Stimulated activated CD4-positive, alpha-beta T cell treated with anti-CD3 and anti-CD28 coated beads, Interleukin-12 subunit alpha, Interleukin-12 subunit beta, amount 100 ng/mL, for 48 hours (primary cell): ENCODE results near the gene PARL.
"Not testable (repeated sequence)": the region's sequence is repeated elsewhere in the genome, so short reads cannot be mapped to it uniquely, and the experiment has no call there.

Experiments used
- DNase-seq, 3 donors: peaks; one replicate each; pipeline ENCODE4 v3.0.0-alpha.2; 2020; ENCODE audit warnings: low read depth in 2 of 3, low spot score in 1 of 3

The PARL gene

GRCh38 chr3:183904833-183905780 lies 20.4 kb upstream of the PARL start:
- no peak for DNase-seq

- no peak for DNase-seq
These were observed 13.3 kb upstream of the PARL start for GRCh38 chr3:183898028-183898431.

DNA sequence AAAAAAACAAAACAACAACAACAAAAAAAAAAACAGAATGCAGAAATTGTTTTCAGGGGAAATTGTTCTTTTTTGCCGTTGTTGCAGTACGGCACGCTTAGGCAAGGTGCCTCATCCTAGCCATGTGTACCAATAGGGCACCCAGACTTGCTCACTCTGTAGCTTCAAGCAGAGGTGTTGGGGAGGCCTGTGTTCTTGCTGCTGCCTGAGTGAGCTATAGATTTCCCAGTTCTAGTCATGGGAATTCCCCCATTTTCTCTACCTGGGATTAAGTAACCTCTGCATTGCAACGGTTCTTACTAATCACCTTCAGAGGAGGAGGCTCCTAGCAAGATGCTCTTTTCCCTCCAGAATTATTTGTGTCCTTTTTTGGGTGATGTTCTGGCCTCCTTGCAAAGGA lies 12.9 kb upstream of the PARL start:
- DNase-seq: no peak

GRCh38 chr3:183896610-183897009 lies 11.9 kb upstream of the PARL start:
- no peak for DNase-seq

GRCh38 chr3:183896184-183896583 lies 11.5 kb upstream of the PARL start:
- DNase-seq: no peak

DNA sequence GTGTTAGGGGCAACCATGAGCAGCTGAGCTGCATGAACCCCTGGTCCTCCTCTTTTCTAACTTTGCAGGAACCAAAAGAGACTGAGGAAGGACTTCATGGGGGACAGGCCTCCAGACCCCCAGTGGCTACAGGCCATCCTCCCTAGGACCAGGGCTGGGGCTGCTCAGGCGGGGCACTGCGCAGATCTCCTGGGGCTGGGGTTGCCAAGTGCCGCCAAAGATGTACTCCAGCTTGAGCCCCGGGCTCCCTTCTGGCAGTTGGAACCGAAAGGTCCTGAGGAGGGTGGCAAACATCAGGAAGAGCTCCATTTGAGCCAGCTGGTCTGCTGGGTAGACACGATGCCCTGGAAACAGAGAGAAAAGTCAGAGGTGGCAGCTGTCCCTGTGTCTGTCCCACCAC lies 11.1 kb upstream of the PARL start:
- DNase-seq: no peak

- DNase-seq: no peak
These were observed 10.6 kb upstream of the PARL start for GRCh38 chr3:183895296-183895695.

GRCh38 chr3:183892610-183893214 lies 8.0 kb upstream of the PARL start:
- no peak for DNase-seq

DNA sequence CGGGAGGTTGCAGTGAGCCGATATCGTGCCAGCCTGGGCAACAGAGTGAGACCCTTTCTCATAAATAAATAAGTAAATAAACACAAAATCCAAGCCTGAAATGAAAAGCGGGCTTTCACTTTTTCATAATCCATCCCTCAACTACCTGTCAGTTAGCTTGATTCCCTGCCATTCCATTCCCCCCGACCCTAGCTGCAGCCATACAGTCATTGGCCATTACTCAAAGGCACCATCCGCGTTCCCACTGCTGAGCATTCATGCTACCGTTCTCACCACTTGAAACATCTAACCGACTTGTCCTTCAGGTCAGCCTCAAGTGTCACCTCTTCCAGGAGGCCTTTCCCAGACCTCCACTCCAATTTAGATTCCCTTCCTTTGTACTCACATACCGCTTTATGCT lies 1.1 kb upstream of the PARL start:
- DNase-seq: no peak

DNA sequence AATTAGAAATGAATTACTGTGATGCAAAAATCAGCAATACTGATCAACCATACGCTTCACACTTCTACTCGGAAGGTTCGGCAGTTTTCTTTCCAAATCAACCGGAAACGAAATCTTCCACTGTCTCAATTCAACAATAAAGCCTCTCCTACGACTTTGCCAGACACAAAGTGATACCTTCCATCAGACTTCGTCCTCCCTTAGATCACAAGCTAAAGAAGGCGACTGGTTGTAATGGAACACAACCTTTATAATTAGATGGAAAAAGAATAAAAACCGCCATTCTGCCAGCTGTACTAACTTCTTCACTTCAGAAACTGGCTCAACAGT lies 618 bp downstream of the PARL start:
- DNase-seq: peak in 1 of 3 donors; percentile 9

DNA sequence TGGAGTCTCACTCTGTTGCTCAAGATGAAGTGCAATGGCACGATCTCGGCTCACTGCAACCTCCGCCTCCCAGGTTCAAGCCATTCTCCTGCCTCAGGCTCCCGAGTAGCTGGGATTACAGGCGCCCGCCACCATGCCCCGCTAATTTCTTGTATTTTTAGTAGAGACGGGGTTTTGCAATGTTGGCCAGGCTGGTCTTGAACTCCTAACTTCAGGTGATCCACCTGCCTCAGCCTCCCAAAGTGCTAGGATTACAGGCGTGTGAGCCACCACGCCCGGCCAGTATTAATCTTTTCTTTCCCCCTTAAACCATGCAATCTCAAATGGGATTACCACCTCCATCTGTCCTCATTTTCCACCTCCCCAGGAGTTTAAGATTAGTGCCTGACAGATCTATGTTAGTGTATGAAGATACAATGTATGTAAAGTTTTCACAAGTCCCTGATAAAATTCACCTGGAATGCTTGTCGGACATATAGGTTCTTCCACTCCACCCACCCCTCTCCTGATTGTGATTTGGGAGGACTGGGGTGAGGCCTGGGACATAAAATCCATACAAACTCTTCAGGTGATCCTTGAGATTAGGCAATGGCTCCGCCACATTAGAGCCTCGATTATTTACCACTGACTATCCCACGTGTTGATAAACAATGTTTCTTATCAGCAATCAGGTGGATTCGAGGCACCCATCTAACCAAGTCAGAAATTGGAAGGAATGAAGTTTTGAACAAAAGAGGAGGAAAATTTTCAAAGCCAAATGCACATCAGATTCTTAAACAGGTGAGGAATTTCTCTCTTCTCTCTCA lies 1.2 kb downstream of the PARL start:
- no peak for DNase-seq

DNA sequence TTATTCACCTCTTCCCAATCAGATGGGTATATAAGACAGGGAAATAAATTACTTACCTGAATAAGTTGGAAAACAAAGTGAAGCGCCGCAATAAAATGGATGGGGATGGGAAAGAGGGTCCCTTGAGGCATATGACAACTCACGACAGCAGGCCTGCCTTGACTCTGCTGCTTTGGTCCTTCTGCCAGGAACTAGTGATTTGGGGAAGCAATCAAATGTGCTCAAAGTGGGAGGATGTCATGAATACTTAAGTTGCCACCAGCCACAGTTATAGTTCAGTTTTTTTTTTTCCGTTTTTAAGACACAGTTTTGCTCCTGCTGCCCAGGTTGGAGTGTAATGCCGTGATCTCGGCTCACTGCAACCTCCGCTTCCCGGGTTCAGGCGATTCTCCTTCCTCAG lies 4.6 kb downstream of the PARL start:
- DNase-seq: no peak

DNA sequence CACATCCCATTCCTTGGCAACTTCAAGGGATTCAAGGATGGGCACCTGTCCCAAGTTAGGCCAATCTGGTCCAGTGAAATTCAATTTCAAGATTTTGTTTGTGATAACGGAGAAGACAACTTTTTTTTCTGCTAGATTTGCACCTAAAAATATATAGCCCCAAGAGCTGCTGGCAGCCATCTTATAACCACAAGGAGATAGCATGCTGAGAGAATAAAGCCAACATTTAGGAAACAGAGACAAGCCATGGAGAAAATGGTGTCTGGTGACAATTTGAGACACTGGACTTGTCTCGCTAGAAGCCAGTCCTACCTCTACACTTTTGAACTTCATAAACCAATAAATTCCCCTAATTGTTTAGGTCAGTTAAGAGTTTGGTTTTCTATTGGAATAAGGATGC lies 5.4 kb downstream of the PARL start:
- DNase-seq: no peak

DNA sequence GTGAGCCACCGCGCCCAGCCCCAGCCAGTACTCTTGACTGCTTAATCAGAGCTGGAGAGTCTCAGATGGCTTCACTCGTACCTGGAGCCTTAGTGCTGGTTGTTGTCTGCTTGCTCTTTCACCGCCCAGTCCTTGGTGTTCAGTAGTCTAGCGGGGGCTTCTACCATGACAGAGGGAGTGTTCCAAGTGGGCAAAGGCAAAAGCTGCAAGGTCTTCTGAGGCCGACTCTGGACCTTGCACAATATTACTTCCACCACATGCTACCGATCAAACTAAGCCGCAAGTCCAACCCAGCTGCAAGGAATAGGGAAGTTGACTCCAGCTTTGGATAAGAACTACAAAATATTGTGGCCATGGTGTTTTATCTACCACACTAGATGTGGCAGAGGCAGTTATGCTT lies 6.6 kb downstream of the PARL start:
- DNase-seq: no peak

DNA sequence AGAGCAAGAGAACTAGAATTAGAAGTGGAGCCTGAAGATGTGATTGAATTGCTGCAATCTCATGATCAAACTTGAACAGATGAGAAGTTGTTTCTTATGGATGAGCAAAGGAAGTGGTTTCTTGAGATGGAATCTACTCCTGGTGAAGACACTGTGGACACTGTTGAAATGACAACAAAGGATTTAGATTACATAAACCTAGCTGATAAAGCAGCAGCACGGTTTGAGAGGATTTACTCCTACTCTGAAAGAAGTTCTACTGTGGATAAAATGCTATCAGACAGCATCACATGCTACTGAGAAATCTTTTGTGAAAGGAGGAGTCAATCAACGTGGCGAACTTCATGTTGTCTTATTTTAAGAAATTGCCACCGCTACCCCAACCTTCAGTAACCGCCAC lies 7.5 kb downstream of the PARL start:
- DNase-seq: not testable (repeated sequence)

GRCh38 chr3:183875411-183875810 lies 9.3 kb downstream of the PARL start:
- DNase-seq: no peak

DNA sequence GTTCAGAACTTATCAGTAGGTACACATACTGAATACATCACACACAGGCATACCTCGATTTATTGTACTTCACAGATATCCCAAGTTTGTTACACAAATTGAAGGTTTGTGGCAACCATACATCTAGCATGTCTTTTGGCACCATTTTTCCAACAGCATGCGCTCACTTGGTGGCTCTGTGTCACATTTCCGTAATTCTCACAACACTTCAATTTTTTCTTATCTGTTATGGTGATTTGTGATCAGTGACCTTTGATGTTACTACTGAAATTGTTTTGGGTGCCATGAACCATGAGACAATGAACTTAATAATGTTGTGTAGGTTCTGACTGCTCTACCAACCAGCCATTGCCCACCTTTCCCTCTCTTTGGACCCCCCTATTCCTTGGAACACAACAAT lies 10.8 kb downstream of the PARL start:
- no peak for DNase-seq

- no peak for DNase-seq
These were observed 13.1 kb downstream of the PARL start for GRCh38 chr3:183871541-183871940.

DNA sequence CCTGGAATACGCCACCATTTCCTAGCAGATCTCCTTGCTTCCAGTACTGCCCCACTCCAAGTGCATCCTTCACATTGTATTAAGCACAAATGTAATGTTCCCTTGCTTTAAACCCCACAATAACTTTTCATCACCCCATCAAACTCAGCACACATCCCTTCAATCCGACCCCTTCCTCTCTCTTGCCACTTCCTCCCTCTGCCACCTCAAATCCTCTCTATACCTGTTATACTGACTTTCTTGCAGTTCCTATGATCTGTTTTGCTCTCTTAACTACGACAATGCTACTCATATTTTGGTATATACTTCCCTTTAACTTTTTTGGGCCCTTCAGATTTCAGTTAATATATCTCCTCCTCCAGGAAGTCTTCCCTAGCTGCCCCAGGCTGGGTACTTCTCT lies 14.1 kb downstream of the PARL start:
- DNase-seq: no peak

- no peak for DNase-seq
These were observed 15.9 kb downstream of the PARL start for GRCh38 chr3:183868796-183869195.

- no peak for DNase-seq
These were observed 22.1 kb downstream of the PARL start for GRCh38 chr3:183862610-183863009.

GRCh38 chr3:183857863-183858262 lies 26.8 kb downstream of the PARL start:
- DNase-seq: no peak
